Erythroblast (primary cell): ENCODE measurements around the gene IQGAP3.

ENCODE experiments used
- GATA1 ChIP-seq: IDR thresholded peaks from 2 replicates; pipeline ENCODE4 v1.6.1; 2011; ENCODE audit warnings: low read depth, mild to moderate bottlenecking, control low read depth, low read length, moderate library complexity
- POLR2A ChIP-seq: IDR thresholded peaks from 2 replicates; pipeline ENCODE4 v1.6.1; 2011; ENCODE audit warnings: mild to moderate bottlenecking, low read length

DNA sequence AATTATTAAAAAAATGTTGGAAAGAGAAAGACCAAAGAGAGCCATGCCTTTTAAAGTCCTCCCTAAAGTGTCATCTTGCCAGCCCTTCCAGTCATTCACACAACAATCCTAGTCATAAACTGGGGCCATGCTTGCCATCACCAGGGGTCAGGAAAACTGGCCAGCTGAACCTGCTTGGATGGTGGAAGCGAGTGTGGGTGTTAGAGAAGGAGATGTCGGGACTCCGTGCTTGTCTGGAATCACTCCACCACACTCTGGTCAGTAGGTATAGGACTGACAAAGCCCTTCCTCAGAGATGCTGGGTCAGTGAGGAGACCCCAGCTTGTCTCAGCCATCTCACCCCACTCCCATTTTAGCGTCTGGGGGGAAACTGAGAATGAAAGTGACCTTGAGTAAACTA is 43.6 kb upstream of the IQGAP3 start:
- TF ChIP-seq POLR2A = no peak
- TF ChIP-seq GATA1 = no peak
